Daoy (cell line): Measurements from ENCODE around the gene ROR2. TPM values are rescaled to one million over a fixed set of nuclear protein-coding genes. Genes with fewer than 3 reads are reported as not detected.

ENCODE experiments used
- DNase-seq: peaks from one replicate; pipeline ENCODE4 v3.0.0-alpha.2; 2015; ENCODE audit warnings: low read depth
- total RNA-seq: library from RNA; depleted of rRNA; stranded (reverse); fragments of >200 nt; shearing (Covaris generic); gene quantifications from 2 replicates; pipeline ENCODE4 v1.2.3, GENCODE V29; 2014

The ROR2 gene
- total RNA-seq, 1 experiment from 2014 or later: 1.8 TPM

GRCh38 chr9:91948597-91949391, 1.2 kb downstream of the ROR2 start:
- peak; percentile 82 for DNase-seq

- no peak for DNase-seq
Observed at GRCh38 chr9:91948101-91948596, 1.9 kb downstream of the ROR2 start.

- no peak for DNase-seq
Observed at GRCh38 chr9:91946653-91947488, 3.2 kb downstream of the ROR2 start.

- DNase-seq: no peak
Observed at GRCh38 chr9:91946196-91946595, 3.8 kb downstream of the ROR2 start.

GRCh38 chr9:91945277-91946085, 4.5 kb downstream of the ROR2 start:
- peak; percentile 35 for DNase-seq

GRCh38 chr9:91944711-91945110, 5.3 kb downstream of the ROR2 start:
- DNase-seq: no peak

GRCh38 chr9:91943478-91944470, 6.3 kb downstream of the ROR2 start:
- no peak for DNase-seq

- no peak for DNase-seq
Observed at GRCh38 chr9:91942201-91942600, 7.8 kb downstream of the ROR2 start.

GRCh38 chr9:91939978-91940377, 10.1 kb downstream of the ROR2 start:
- no peak for DNase-seq

GRCh38 chr9:91937727-91938126, 12.3 kb downstream of the ROR2 start:
- no peak for DNase-seq

GRCh38 chr9:91937056-91937455, 13.0 kb downstream of the ROR2 start:
- DNase-seq: no peak

- DNase-seq: no peak
Observed at GRCh38 chr9:91935805-91936514, 14.1 kb downstream of the ROR2 start.

GRCh38 chr9:91935066-91935749, 14.8 kb downstream of the ROR2 start:
- DNase-seq: no peak

GRCh38 chr9:91934654-91935053, 15.4 kb downstream of the ROR2 start:
- no peak for DNase-seq

- DNase-seq: peak; percentile 54
Observed at GRCh38 chr9:91933556-91934352, 16.3 kb downstream of the ROR2 start.

- no peak for DNase-seq
Observed at GRCh38 chr9:91930475-91930874, 19.6 kb downstream of the ROR2 start.

- DNase-seq: no peak
Observed at GRCh38 chr9:91929331-91929730, 20.7 kb downstream of the ROR2 start.

- no peak for DNase-seq
Observed at GRCh38 chr9:91927922-91928510, 22.0 kb downstream of the ROR2 start.
